CD14-positive monocyte (primary cell): ENCODE results near the gene KRT2. TPM values are rescaled to one million over a fixed set of nuclear protein-coding genes. Genes with fewer than 3 reads are reported as not detected.

ENCODE experiments used
- DNase-seq, 3 donors: peaks; one replicate each; pipeline ENCODE4 v3.0.0-alpha.2; 2011 to 2022
- H2AFZ ChIP-seq: 2 replicates; pipeline ENCODE4 v1.6.0; 2012; ENCODE audit warnings: mild to moderate bottlenecking, low read depth, low read length, inconsistent platforms; ENCODE audit not compliant: insufficient read depth, poor library complexity, severe bottlenecking
- H3K27ac ChIP-seq, 2 donors: 1 replicate in 1 of 2; 2 replicates in 1 of 2; pipeline ENCODE4 v1.5.1; 2012 to 2013; ENCODE audit warnings: low read length in 2 of 2, control low read depth in 1 of 2, inconsistent platforms in 1 of 2, low read depth in 1 of 2, mild to moderate bottlenecking in 1 of 2
- H3K27me3 ChIP-seq, 2 donors: one replicate each; pipeline versions ENCODE4 v1.6.0 to v1.6.1; 2011 to 2013; ENCODE audit warnings: low read length in 2 of 2; ENCODE audit not compliant: control insufficient read depth in 2 of 2, insufficient read depth in 2 of 2
- H3K36me3 ChIP-seq, 2 donors: replicated peaks in 1 of 2; 1 replicate in 1 of 2; 2 replicates in 1 of 2; pipeline versions ENCODE4 v1.5.1 to v1.6.1; 2012 to 2013; ENCODE audit warnings: low read length in 2 of 2, control low read depth in 1 of 2, inconsistent platforms in 1 of 2, mild to moderate bottlenecking in 1 of 2; ENCODE audit not compliant: insufficient read depth in 2 of 2, control insufficient read depth in 1 of 2
- H3K4me1 ChIP-seq, 2 donors: 1 replicate in 1 of 2; 2 replicates in 1 of 2; pipeline versions ENCODE4 v1.5.1 to v1.6.1; 2012 to 2013; ENCODE audit warnings: low read length in 2 of 2, control low read depth in 1 of 2, inconsistent platforms in 1 of 2, mild to moderate bottlenecking in 1 of 2, moderate library complexity in 1 of 2; ENCODE audit not compliant: insufficient read depth in 2 of 2, control insufficient read depth in 1 of 2
- H3K4me2 ChIP-seq: replicated peaks from 2 replicates; pipeline ENCODE3; 2012; ENCODE audit warnings: low read length, moderate library complexity, mild to moderate bottlenecking; ENCODE audit not compliant: poor library complexity, severe bottlenecking; ENCODE audit errors: extremely low read depth
- H3K4me3 ChIP-seq, 3 experiments: fragments of 200-600 bp in 1 of 3; sonication (generic) in 1 of 3; replicated peaks in 1 of 3; 1 replicate in 2 of 3; 2 replicates in 1 of 3; pipeline ENCODE4 v1.5.1; 2011 to 2013; ENCODE audit warnings: low read length in 3 of 3, mild to moderate bottlenecking in 3 of 3, control low read depth in 2 of 3, low read depth in 2 of 3, inconsistent platforms in 1 of 3, moderate library complexity in 1 of 3
- H3K79me2 ChIP-seq: 2 replicates; pipeline ENCODE4 v1.6.0; 2012; ENCODE audit warnings: mild to moderate bottlenecking, control low read depth, inconsistent platforms, low read length, moderate library complexity; ENCODE audit not compliant: insufficient read depth
- H3K9ac ChIP-seq: 2 replicates; pipeline ENCODE4 v1.6.0; 2017; ENCODE audit warnings: low read length, mild to moderate bottlenecking; ENCODE audit not compliant: insufficient read depth, poor library complexity, severe bottlenecking
- H3K9me3 ChIP-seq, 2 donors: replicated peaks in 1 of 2; 1 replicate in 1 of 2; 2 replicates in 1 of 2; pipeline versions ENCODE4 v1.5.1 to v1.6.1; 2012 to 2013; ENCODE audit warnings: low read length in 2 of 2, control low read depth in 1 of 2; ENCODE audit not compliant: control insufficient read depth in 1 of 2, insufficient read depth in 1 of 2
- H4K20me1 ChIP-seq: 2 replicates; pipeline ENCODE4 v1.6.0; 2012; ENCODE audit warnings: mild to moderate bottlenecking, low read length, control low read depth, moderate library complexity; ENCODE audit not compliant: insufficient read depth
- H3K27ac Mint-ChIP-seq, 7 donors: one replicate each; pipeline ENCODE4 v1.8.0; 2020; ENCODE audit warnings: mild to moderate bottlenecking in 7 of 7, mixed read lengths in 7 of 7, moderate library complexity in 6 of 7, inconsistent platforms in 2 of 7
- H3K27me3 Mint-ChIP-seq, 3 donors: one replicate each; pipeline ENCODE4 v1.8.0; 2021 to 2022; ENCODE audit warnings: low read depth in 3 of 3, mild to moderate bottlenecking in 3 of 3, mixed read lengths in 3 of 3, moderate library complexity in 3 of 3, inconsistent platforms in 1 of 3
- H3K36me3 Mint-ChIP-seq, 2 donors: one replicate each; pipeline ENCODE4 v1.8.0; 2020; ENCODE audit warnings: mixed read lengths in 2 of 2, inconsistent platforms in 1 of 2, mild to moderate bottlenecking in 1 of 2
- H3K4me1 Mint-ChIP-seq: one replicate; pipeline ENCODE4 v1.8.0; 2020; ENCODE audit warnings: mild to moderate bottlenecking, mixed read lengths
- H3K4me3 Mint-ChIP-seq, 2 donors: one replicate each; pipeline ENCODE4 v1.8.0; 2020; ENCODE audit warnings: mild to moderate bottlenecking in 2 of 2, mixed read lengths in 2 of 2, moderate library complexity in 1 of 2
- H3K9me3 Mint-ChIP-seq, 7 donors: one replicate each; pipeline ENCODE4 v1.8.0; 2020 to 2022; ENCODE audit warnings: mixed read lengths in 7 of 7, mild to moderate bottlenecking in 6 of 7, moderate library complexity in 6 of 7, inconsistent platforms in 2 of 7
- whole genome bisulfite sequencing: methylation state at CpG from one replicate; pipeline ENCODE4 v1.1.5; 2013; ENCODE audit warnings: missing lambda C conversion rate; ENCODE audit not compliant: insufficient coverage; 5-methylcytosine and 5-hydroxymethylcytosine counted together
- intact Hi-C, 2 donors: fragments of 100-400 bp; cut with micrococcal nuclease; formaldehyde crosslinking; loops; one replicate each; pipeline versions ENCODE4 v1.15.0 to v1.15.1; 2023
- polyA plus RNA-seq, 3 donors: library from polyadenylated mRNA; depleted of rRNA in 1 of 3; unstranded in 2 of 3; stranded (reverse) in 1 of 3; fragments of 300-500 nt in 2 of 3; fragments of >200 nt in 1 of 3; fragmentation: Illumina TruSeq in 2 of 3; gene quantifications; 1 replicate in 2 of 3; 2 replicates in 1 of 3; pipeline ENCODE4 v1.2.3, GENCODE V29; 2012 to 2021
- TF ChIP-seq, protein P1 (sequence below): fragments of 200-600 bp; IDR thresholded peaks from one replicate; pipeline ENCODE4 v1.8.0; 2022; ENCODE audit warnings: antibody characterized with exemption, mild to moderate bottlenecking

KRT2 gene
- polyA plus RNA-seq, 3 donors, result not detected

DNA sequence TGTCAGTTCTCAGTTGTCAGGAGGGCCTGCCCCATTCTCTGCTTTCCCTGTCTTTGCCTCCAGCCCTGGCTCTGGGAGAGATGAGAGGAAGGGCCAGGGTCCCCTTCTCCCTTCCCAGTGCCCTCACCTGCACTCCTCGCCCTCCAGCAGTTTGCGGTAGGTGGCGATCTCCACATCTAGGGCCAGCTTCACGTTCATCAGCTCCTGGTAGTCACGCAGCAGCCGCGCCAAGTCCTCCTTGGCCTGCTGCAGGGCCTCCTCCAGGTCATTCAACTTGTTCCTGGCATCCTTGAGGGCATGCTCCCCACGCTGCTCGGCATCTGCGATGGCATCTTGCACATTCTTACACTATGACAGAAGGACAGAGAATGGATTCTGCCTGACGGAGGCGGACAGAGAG, 5.4 kb downstream of the KRT2 start:
- TF ChIP-seq, protein P1, sequence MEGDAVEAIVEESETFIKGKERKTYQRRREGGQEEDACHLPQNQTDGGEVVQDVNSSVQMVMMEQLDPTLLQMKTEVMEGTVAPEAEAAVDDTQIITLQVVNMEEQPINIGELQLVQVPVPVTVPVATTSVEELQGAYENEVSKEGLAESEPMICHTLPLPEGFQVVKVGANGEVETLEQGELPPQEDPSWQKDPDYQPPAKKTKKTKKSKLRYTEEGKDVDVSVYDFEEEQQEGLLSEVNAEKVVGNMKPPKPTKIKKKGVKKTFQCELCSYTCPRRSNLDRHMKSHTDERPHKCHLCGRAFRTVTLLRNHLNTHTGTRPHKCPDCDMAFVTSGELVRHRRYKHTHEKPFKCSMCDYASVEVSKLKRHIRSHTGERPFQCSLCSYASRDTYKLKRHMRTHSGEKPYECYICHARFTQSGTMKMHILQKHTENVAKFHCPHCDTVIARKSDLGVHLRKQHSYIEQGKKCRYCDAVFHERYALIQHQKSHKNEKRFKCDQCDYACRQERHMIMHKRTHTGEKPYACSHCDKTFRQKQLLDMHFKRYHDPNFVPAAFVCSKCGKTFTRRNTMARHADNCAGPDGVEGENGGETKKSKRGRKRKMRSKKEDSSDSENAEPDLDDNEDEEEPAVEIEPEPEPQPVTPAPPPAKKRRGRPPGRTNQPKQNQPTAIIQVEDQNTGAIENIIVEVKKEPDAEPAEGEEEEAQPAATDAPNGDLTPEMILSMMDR, result no peak
- Histone ChIP-seq H2AFZ (no peak overlapping the region), H3K9me3 (no peaks in the 10 kb centered on the region), H3K27me3 (no peaks in the 10 kb centered on the region), H3K36me3 (no peaks in the 10 kb centered on the region), H3K27ac (no peak overlapping the region), H3K4me3 (no peak overlapping the region), H3K9ac (no peak overlapping the region), H4K20me1 (no peaks in the 10 kb centered on the region), H3K4me1 (no peaks in the 10 kb centered on the region), H3K79me2 (no peaks in the 10 kb centered on the region), H3K4me2 (no peak overlapping the region)
- Mint-ChIP-seq H3K9me3 (peaks cover 0 to 2% (median 2%) of the 10 kb centered on the region in 7 donors), H3K4me3 (no peak overlapping the region), H3K36me3 (no peaks in the 10 kb centered on the region), H3K27ac (peak overlapping the region in 1 of 7 donors; percentile 44), H3K4me1 (peaks cover 10% of the 10 kb centered on the region), H3K27me3 (peaks cover 0 to 5% (median 3%) of the 10 kb centered on the region in 3 donors)
- no peak for DNase-seq
- intact Hi-C loops, result no loop called here
- WGBS, result 97% methylated on average over 12 of the region's 12 CpGs

GRCh38 chr12:52645982-52646381, 6.0 kb downstream of the KRT2 start:
- 64% methylated on average over 4 of the region's 4 CpGs for WGBS
- no peaks in the 10 kb centered on the region for H3K9me3 Mint-ChIP-seq
- intact Hi-C loops, result no loop called here
- Histone ChIP-seq H3K79me2 (no peaks in the 10 kb centered on the region), H3K27me3 (no peaks in the 10 kb centered on the region), H3K27ac (no peak overlapping the region), H3K9ac (no peak overlapping the region), H3K4me3 (no peak overlapping the region), H3K4me2 (no peak overlapping the region), H3K9me3 (no peaks in the 10 kb centered on the region), H3K4me1 (no peaks in the 10 kb centered on the region), H3K36me3 (no peaks in the 10 kb centered on the region), H2AFZ (no peak overlapping the region), H4K20me1 (no peaks in the 10 kb centered on the region)
- H3K27me3 Mint-ChIP-seq, result peaks cover 0 to 5% (median 3%) of the 10 kb centered on the region in 3 donors
- peaks cover 10% of the 10 kb centered on the region for H3K4me1 Mint-ChIP-seq
- peak overlapping the region in 1 of 7 donors; percentile 58 for H3K27ac Mint-ChIP-seq
- TF ChIP-seq, protein P1, result no peak
- H3K36me3 Mint-ChIP-seq, result no peaks in the 10 kb centered on the region
- DNase-seq, result no peak
- H3K4me3 Mint-ChIP-seq, result no peak overlapping the region
